ENCODE measurements around the gene PNMA6E.

PNMA6E gene

GRCh38 chrX:153440556-153441135 is 39.5 kb upstream of the PNMA6E start:
- TF ChIP-seq CTCF (IDR thresholded peaks at IDR 0.05), result no peak
- H3K27ac Mint-ChIP-seq, result no peak overlapping the region
- DNase-seq, result no peak
- H3K27me3 Mint-ChIP-seq (ENCODE audit: low read depth, poor library complexity), result peaks cover 27% of the 10 kb centered on the region
- no peaks in the 10 kb centered on the region for H3K4me1 Mint-ChIP-seq
- no peak overlapping the region for H3K4me3 Mint-ChIP-seq
- H3K36me3 Mint-ChIP-seq (ENCODE audit: low read depth), result no peaks in the 10 kb centered on the region
- peaks cover 65% of the 10 kb centered on the region for H3K9me3 Mint-ChIP-seq

GRCh38 chrX:153439977-153440376 is 38.8 kb upstream of the PNMA6E start:
- Mint-ChIP-seq H3K27ac (no peak overlapping the region), H3K27me3 (ENCODE audit: low read depth, poor library complexity) (peaks cover 28% of the 10 kb centered on the region), H3K4me1 (no peaks in the 10 kb centered on the region), H3K4me3 (no peak overlapping the region), H3K36me3 (ENCODE audit: low read depth) (no peaks in the 10 kb centered on the region), H3K9me3 (peaks cover 65% of the 10 kb centered on the region)
- TF ChIP-seq CTCF (IDR thresholded peaks at IDR 0.05), result no peak
- no peak for DNase-seq

GRCh38 chrX:153438532-153438931 is 37.4 kb upstream of the PNMA6E start:
- TF ChIP-seq CTCF (IDR thresholded peaks at IDR 0.05), result no peak
- Mint-ChIP-seq H3K27ac (no peak overlapping the region), H3K27me3 (ENCODE audit: low read depth, poor library complexity) (peaks cover 31% of the 10 kb centered on the region), H3K36me3 (ENCODE audit: low read depth) (no peaks in the 10 kb centered on the region), H3K9me3 (peaks cover 73% of the 10 kb centered on the region), H3K4me1 (no peaks in the 10 kb centered on the region), H3K4me3 (no peak overlapping the region)
- DNase-seq, result no peak

- Mint-ChIP-seq H3K9me3 (peaks cover 72% of the 10 kb centered on the region), H3K4me3 (no peak overlapping the region), H3K27me3 (ENCODE audit: low read depth, poor library complexity) (peaks cover 26% of the 10 kb centered on the region), H3K27ac (no peak overlapping the region), H3K4me1 (no peaks in the 10 kb centered on the region), H3K36me3 (ENCODE audit: low read depth) (no peaks in the 10 kb centered on the region)
- DNase-seq, result no peak
- TF ChIP-seq CTCF (IDR thresholded peaks at IDR 0.05), result no peak
Observed at GRCh38 chrX:153435845-153436244, 34.7 kb upstream of the PNMA6E start.

- peaks cover 72% of the 10 kb centered on the region for H3K9me3 Mint-ChIP-seq
- no peak overlapping the region for H3K4me3 Mint-ChIP-seq
- H3K36me3 Mint-ChIP-seq (ENCODE audit: low read depth), result no peaks in the 10 kb centered on the region
- H3K27me3 Mint-ChIP-seq (ENCODE audit: low read depth, poor library complexity), result peaks cover 21% of the 10 kb centered on the region
- DNase-seq, result no peak
- H3K4me1 Mint-ChIP-seq, result no peaks in the 10 kb centered on the region
- TF ChIP-seq CTCF (IDR thresholded peaks at IDR 0.05), result no peak
- H3K27ac Mint-ChIP-seq, result no peak overlapping the region
Observed at GRCh38 chrX:153434801-153435200, 33.7 kb upstream of the PNMA6E start.

- Mint-ChIP-seq H3K4me1 (no peaks in the 10 kb centered on the region), H3K9me3 (peaks cover 72% of the 10 kb centered on the region), H3K27me3 (ENCODE audit: low read depth, poor library complexity) (peaks cover 18% of the 10 kb centered on the region), H3K36me3 (ENCODE audit: low read depth) (no peaks in the 10 kb centered on the region), H3K27ac (no peak overlapping the region), H3K4me3 (no peak overlapping the region)
- no peak for TF ChIP-seq CTCF (IDR thresholded peaks at IDR 0.05)
- DNase-seq, result no peak
Observed at GRCh38 chrX:153433781-153434285, 32.7 kb upstream of the PNMA6E start.

Data from nephron progenitor cell (in vitro differentiated cells).